NCI-H2196 treated with DMSO at 0.1 percent for 48 hours (cell line): ENCODE measurements around the gene NEB.
"Not testable (repeated sequence)": the region's sequence is repeated elsewhere in the genome, so short reads cannot be mapped to it uniquely, and the experiment has no call there.

Experiments used
- DNase-seq: peaks from one replicate; lab custom pipeline; 2025; ENCODE audit not compliant: unreplicated experiment; lab: John Stamatoyannopoulos, UW

The NEB gene

GRCh38 chr2:151569167-151569566, 165.1 kb downstream of the NEB start:
- no peak for DNase-seq

- DNase-seq = no peak
These were observed 165.8 kb downstream of the NEB start for GRCh38 chr2:151568501-151568900.

- DNase-seq = no peak
These were observed 167.3 kb downstream of the NEB start for GRCh38 chr2:151567006-151567405.

- DNase-seq = no peak
These were observed 171.9 kb downstream of the NEB start for GRCh38 chr2:151562398-151562797.

- DNase-seq = no peak
These were observed 174.0 kb downstream of the NEB start for GRCh38 chr2:151560289-151560688.

- not testable (repeated sequence) for DNase-seq
These were observed 174.8 kb downstream of the NEB start for GRCh38 chr2:151559431-151559830.

GRCh38 chr2:151557883-151558282, 176.4 kb downstream of the NEB start:
- not testable (repeated sequence) for DNase-seq

- no peak for DNase-seq
These were observed 178.2 kb downstream of the NEB start for GRCh38 chr2:151556121-151556520.

- DNase-seq = no peak
These were observed 182.0 kb downstream of the NEB start for GRCh38 chr2:151552287-151552686.

- no peak for DNase-seq
These were observed 182.7 kb downstream of the NEB start for GRCh38 chr2:151551556-151551955.

- DNase-seq = no peak
These were observed 185.1 kb downstream of the NEB start for GRCh38 chr2:151549191-151549590.

GRCh38 chr2:151544449-151544848, 189.8 kb downstream of the NEB start:
- DNase-seq = no peak

- no peak for DNase-seq
These were observed 190.4 kb downstream of the NEB start for GRCh38 chr2:151543876-151544275.

GRCh38 chr2:151534001-151534400, 200.3 kb downstream of the NEB start:
- no peak for DNase-seq

- DNase-seq = no peak
These were observed 201.1 kb downstream of the NEB start for GRCh38 chr2:151533127-151533526.

- DNase-seq = no peak
These were observed 207.6 kb downstream of the NEB start for GRCh38 chr2:151526572-151527090.

- no peak for DNase-seq
These were observed 208.4 kb downstream of the NEB start for GRCh38 chr2:151525821-151526373.

GRCh38 chr2:151523850-151524249, 210.4 kb downstream of the NEB start:
- no peak for DNase-seq

- no peak for DNase-seq
These were observed 211.7 kb downstream of the NEB start for GRCh38 chr2:151522556-151522955.

GRCh38 chr2:151520976-151521375, 213.3 kb downstream of the NEB start:
- DNase-seq = no peak

GRCh38 chr2:151518802-151519201, 215.5 kb downstream of the NEB start:
- DNase-seq = no peak

GRCh38 chr2:151508519-151508918, 225.8 kb downstream of the NEB start:
- no peak for DNase-seq

- no peak for DNase-seq
These were observed 228.1 kb downstream of the NEB start for GRCh38 chr2:151506170-151506569.
